HG03064 (cell line): ENCODE measurements around the gene ZNF33B.
A peak's percentile ranks its signal among the peaks of the same experiment; 100 is the strongest.
"Not testable (repeated sequence)": the region's sequence is repeated elsewhere in the genome, so short reads cannot be mapped to it uniquely, and the experiment has no call there.

Experiments
- ATAC-seq: cut with Tn5 transposase; IDR thresholded peaks from one replicate; pipeline ENCODE4 v1.9.1; 2021; ENCODE audit warnings: low read depth; ENCODE audit not compliant: unreplicated experiment

The ZNF33B gene

DNA sequence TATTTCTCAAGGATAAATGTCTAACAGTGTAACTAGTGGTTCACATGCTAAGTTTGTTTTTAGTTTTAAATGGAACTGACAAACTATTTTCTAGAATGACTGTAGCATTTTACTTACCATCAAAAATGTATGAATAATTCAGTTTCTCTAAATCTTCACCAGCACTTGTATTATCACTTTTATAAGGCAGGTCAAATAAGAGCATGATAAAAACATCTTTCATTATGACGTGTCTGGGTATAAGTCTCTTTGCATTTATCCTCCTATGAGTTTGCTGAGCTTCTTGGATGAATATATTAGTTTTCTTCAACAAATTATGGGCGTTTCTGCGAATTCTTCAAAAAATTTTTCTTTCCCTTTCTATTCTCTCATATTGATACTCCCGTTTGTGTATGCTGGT, 19.9 kb downstream of the ZNF33B start:
- no peak for ATAC-seq

DNA sequence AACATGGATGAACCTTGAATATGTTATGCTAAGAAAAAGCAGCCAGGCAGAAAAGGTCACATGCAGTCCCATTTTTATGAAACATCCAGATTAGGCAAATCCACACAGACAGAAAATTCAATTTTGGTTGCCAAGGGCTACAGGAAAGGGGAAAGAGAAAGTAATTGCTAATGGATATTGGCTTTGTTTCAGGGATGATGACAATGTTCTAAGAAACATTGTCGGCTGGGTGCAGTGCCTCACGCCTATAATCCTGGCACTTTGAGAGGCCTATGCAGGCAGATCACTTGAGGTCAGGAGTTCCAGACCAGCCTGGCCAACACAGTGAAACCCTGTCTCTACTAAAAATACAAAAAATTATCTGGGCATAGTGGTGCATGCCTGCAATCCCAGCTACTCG, 23.0 kb downstream of the ZNF33B start:
- no peak for ATAC-seq

DNA sequence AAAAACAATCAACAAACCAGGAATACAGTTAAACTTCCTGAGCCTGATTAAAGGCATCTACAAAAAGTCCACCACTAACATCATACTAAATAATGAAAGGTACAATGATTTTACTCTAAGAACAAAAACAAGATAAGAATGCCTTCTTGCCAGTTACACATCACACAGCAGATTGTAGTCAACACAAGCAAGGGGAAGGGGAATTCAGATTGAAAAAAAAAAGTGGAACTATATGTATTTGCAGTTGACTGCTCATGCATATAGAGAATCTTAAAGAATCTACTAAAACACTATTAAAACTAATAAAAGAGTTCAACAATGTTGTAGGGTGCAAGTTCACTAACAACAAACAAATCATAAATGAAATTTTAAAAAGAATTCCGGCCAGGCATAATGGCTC, 28.5 kb downstream of the ZNF33B start:
- no peak for ATAC-seq

DNA sequence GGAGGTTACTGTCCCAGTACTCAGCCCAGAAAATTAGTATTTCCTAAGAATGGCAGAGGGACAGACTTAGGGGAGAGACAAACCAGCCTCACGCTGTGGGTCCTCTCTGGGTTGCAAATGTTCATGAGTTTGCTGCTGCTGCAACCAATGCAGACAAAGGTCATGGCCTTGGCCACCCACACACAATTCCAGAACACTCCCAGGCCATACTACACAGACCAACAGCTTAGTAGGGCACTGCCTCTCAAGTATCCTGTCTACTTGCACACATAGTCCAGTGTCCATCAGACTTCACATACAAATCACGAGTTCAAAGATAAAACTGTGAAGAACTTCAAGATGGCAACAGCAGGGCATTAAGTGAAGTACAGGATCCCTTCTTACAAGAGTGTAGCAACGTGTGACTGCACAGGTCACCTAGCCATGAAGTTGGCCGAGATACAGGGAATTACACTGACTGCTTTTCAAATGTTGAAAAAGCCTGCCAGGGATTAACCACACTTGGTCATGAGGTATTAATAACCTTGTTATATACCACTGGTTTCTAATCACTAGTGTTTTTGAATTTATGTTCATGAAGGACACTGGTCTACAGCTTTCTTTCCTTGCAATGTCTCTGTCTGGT, 40.0 kb downstream of the ZNF33B start:
- ATAC-seq, result no peak

DNA sequence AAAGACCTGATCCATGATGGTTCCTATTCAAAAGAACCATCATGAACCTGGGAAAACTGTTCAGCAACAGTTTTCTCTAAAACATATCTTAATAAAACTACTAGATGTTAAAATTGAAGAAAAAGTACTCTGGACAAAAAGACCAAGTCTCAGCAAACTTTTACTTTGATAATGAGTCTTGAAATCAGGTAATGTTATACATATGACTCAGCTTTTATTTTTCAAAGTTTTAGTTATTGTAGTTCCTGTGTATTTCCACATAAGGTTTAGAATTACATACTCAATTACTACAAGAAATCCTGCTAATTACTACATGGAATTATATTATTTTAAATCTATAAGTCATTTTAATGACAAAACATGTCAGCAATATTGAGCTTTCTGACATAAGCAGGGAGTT, 42.2 kb downstream of the ZNF33B start:
- no peak for ATAC-seq

DNA sequence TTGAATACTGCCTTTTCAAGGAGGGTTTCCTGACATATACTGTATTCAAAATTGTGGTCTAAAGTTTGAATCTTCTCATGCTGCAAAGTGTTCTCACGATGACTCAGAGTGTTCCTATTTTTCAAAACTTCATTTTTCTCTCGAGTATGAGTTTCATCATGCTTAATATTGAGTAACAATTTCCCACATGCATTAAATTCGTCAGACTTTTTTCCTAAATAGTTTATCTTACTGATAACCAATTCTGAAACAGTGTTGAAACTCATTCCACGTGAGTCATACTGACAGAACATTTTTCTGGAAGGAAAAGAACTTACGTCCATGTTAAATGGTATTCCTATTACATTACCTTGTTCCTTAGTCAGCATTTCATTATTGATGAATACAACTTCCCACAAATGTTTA, 44.1 kb downstream of the ZNF33B start:
- no peak for ATAC-seq

DNA sequence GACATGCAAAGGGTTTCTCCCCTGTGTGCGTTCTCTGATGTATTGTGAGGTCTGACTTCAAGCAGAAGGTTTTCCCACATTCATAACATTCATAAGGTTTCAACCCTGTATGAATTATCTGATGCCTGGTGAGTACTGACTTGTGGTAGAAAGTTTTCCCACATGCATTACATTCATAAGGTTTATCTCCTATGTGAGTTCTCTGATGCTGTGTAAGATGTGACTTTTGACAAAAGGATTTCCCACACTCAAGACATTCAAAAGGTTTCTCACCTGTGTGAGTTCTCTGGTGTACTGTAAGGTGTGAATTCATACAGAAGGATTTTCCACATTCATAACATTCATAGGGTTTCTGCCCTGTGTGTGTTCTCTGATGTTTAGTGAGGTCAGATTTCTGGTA, 45.1 kb downstream of the ZNF33B start:
- no peak for ATAC-seq

DNA sequence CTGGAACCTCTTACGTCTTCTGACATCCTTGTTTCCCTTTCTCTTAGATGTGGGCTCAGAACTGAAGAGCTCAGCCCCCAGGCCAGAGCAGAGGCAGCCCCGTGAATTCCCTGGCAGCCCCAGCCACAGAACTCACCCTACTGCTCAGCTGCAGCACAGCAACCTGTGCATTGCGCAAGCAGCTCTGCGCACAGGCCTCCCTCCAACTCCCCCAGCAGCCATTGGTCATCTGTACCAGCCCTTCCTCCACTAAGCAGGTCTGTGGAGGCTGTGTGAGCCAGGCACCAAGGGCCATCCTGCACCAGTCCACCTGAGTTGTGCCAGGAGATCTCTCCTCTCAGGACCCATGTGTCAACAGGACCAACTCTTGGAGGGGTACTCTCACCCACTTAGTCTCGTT, 54.5 kb downstream of the ZNF33B start:
- ATAC-seq, result no peak

DNA sequence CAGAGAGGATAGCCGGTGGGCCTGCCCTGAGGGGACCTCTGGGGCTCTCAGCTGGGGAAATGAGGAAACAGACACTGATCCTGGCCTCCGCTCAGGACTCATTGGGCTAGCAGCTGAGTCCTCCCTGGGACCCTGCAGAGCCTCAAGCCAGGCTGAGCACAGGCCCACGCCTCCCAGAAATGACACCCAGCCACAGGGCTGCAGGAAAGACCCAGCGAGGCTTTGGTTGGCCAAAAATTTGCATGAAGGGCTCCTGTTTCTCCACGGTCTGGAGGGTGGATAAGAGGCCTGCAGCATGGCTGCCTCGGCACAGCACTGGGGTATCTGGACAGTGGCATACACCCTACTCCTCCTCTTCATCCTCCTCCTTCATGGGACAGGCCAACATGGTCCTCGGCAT, 60.4 kb downstream of the ZNF33B start:
- ATAC-seq, result no peak

DNA sequence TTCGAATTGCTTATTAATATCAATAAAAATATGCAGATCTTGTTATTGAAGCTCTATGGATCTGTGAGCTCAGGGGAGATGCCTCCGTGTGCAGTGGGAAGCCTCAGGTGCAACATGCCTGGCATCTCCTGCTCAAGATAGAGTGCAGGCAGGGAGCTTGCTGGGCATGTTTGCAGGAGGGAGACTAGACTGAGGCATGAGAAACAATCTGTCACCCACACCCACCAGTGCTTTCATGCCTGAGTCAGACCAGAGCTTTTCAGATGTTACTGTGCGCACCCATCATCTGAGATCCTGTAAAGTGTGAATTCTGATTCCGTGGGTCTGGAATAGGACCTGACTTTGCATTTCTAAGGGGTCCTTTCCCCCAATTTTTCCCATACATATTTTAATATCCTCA, 62.0 kb downstream of the ZNF33B start:
- no peak for ATAC-seq

DNA sequence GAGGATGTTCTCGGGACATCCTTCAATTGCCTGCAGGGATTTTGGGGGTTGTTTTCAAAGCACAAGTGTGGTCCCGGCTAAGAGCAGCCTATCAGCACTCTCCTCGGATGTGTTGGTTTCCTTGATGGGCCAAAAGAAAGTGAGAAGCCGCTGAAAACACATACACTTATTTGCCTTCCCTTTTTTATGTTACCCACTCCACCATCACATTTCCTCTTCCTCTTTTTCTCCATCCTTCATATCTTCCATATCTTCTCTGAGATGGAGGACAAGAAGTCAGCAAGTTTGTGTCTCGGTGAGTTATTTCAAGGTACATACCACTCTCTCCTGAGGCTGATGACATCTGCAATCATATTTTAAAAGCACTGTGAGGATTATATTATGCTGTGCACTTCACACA, 64.0 kb downstream of the ZNF33B start:
- no peak for ATAC-seq

DNA sequence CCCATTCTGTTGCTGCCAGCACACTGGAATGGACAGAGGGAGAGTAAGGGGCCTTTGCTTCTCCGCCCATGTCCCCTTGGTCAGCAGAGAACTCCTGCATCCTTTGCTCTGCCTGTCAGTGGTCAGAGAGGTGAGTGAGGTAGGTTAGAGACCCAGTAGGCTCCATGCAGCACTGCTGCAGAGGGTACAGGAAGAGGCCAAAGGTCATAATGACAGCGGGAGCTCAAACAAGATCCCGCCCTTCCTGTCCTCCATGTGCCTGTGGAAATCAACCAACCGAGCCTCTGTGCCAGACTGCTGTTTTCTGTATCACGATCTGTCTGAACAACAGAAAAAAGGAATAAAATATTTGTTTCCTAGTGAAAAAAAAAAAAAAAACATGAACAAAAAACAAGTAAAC, 81.4 kb downstream of the ZNF33B start:
- no peak for ATAC-seq

DNA sequence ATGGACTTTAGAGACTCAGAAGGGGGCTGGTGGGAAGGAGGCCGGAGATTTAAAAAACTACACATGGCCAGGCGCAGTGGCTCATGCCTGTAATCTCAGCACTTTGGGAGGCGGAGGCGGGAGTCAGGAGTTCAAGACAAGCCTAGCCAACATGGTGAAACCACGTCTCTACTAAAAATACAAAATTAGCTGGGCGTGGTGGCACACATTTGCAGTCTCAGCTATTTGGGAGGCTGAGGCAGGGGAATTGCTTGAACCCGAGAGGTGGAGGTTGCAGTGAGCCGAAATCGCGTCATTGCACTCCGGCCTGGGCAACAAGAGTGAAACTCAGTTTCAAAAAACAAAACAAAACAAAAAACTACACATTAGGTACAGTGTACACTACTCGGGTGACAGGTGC, 84.8 kb downstream of the ZNF33B start:
- not testable (repeated sequence) for ATAC-seq

DNA sequence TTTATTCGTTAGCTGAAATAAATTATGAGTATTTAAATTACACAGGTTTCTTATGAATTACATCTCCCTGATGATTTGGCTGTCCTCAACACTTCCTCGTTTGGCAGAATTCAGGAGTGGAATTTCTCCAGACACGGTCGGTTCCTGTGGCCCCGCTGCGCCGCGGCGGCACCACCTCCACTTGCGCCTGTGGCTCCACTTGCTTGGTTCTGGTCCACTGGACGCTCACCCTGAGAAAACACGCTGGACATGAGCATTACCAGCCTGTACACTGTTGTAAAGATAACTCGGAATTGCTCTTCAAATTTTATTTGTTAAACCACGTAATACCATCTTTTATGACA, 85.3 kb downstream of the ZNF33B start:
- ATAC-seq, result peak; percentile 36

DNA sequence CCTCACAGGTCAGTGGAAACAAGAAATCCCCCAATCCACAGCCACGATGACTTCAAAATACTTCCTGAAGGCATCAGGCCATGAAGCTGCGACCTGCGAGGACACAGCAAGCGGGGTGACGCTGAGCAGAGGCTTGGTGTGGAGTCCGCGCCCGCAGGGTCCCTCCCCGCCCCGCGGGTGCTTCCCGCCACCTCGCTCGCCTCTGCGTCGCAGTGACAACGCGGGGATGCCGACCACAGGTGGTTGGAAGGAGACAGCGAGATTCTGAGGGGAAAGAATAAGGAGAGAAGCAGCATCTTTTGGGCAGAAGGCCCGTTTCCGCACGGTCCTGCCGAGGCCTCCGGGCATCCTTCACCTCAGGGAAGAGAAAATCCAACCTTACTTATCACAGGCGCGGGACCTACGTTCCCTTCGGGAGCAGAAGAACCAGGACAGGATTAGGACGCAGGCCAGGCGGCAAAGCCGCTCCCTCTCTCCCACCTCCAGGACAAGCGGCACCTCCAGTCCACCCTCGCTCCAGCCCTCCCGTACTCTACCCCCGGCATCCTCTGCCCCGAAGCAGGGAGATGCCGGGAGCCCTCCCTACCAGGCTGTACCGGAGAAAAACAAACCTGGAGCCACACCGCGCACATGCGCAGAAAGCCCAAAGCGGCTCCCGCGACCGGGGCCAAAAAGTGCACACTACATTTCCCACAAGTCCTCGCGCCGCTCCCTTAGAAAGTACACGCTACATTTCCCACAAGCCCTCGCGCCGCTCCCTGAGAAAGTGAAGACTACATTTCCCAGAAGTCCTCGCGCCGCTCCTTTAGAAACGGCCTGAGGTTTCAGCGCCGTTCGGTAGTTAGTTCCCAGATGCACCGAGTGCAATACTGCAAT, 85.9 kb downstream of the ZNF33B start:
- peak; percentile 92 for ATAC-seq

DNA sequence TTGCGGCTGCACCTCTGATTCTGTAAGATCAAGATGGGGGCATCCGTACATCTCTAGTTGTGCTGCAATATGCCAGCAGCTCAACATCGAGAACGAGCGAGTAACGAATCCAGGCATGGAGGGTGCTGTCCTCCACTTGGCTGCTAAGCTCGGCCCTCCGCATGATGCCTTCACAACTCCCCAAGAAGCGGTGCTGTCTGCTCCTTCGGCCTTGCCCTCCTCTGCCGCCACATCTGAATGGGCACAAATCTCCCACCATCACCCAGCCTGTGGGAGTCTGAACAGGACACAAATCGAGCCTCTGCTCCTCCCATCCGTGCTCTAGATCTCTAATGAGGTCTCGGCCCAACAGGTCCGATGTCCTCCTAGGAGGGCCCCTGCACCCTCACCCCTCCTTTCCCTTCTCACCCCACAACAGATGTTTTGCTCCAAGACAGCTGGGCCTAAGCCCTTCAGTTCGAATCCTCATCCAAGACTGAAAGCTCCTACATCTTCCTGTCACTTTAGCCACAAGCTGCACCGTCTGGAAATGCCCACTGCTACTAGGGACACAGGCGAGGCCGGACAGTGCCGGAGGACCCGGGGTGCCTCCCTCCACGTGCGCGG, 86.7 kb downstream of the ZNF33B start:
- ATAC-seq, result no peak

DNA sequence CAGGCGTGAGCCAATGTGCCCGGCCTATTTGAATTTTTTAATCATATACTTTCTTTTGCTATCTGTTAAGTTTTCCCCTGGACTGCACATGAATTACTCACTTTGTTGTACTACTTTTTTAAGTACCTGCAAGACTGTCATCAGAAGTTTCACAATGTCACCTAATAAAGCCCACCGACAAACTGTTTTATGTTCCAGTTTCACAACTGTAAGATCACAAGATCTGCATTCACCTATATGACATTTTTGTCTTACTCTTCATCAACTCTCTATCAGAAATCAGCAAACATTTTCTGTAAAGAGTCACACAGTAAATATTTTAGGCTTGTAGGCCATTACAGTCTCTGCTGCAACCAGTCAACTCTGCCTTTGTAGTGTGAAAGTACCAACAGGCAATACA, 88.5 kb downstream of the ZNF33B start:
- ATAC-seq, result no peak

DNA sequence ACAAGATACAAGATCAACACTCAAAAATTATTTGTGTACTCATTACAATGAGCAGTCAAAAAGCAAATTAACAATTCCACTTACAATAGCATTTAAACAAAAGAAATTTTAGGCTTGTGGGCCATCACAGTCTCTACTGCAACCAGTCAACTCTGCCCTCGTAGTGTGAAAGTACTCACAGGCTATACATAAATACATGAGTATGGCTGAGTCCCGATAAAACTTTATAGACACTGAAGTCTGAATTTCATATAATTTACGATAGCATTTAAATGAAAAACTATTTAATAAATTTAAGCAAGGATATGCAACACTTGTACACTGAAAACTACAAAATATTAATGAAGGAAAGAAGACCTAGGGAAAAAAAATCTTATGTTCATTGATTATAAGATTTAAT, 90.1 kb downstream of the ZNF33B start:
- no peak for ATAC-seq

DNA sequence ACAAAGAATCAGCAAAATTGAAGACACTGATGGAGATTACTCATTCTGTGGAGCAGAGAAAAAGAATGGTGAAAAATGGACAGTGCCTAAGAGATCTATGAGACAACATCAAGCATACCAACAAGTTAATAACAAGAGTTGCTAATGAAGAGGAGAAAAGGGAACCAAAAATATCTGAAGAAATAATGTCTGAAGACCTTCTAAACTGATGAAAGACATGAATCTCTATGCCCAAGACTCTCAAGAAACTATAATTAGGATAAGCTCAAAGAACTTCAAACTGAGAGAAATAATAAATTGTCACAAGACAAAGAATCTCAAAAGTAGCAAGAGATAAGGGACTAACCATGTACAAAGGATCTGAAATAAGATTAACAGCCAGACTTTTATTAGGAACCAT, 93.4 kb downstream of the ZNF33B start:
- no peak for ATAC-seq

DNA sequence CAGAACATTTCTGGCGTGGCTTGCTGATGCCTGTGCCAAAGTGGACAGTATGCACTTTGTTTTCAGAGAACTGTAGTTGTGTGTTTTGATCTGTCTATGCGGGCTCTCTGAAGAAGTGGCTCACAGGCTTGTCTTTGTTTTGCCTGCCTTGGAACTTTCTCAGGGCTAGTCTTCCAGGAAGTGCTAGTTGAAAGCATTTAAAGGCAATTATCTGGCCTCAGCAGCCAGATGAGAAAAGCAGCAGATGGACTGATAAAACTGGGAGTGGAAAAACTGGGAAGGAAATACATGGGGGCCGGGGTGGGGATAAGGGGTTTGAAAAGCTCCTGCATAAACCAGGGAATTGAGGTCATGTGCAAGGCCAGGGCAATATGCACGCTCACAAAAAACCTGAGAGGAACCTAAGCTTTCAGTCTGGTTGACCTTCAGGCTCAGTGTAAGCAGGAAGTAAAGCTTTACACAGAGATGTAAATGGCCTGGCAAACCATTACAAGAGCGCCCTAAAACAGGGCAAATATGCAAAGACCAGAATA, 94.5 kb downstream of the ZNF33B start:
- no peak for ATAC-seq
